GM19372 (cell line): ENCODE data around the gene FAM13B.
"Not testable (repeated sequence)": the region's sequence is repeated elsewhere in the genome, so short reads cannot be mapped to it uniquely, and the experiment has no call there.

Source experiments
- ATAC-seq: cut with Tn5 transposase; IDR thresholded peaks from one replicate; pipeline ENCODE4 v1.9.1; 2021; ENCODE audit warnings: mild to moderate bottlenecking, low read depth, moderate library complexity; ENCODE audit not compliant: unreplicated experiment

The FAM13B gene

GRCh38 chr5:138032572-138033385, at the start of gene FAM13B:
Gene FAM13B, minus strand, starts transcription at chr5:138033079. Its CDS starts 13,968 bp downstream, at chr5:138019111.
- peak; percentile 48 for ATAC-seq

GRCh38 chr5:138082033-138082432, 49.2 kb upstream of the FAM13B start:
- no peak for ATAC-seq

GRCh38 chr5:138078006-138078643, 45.2 kb upstream of the FAM13B start:
- no peak for ATAC-seq

- no peak for ATAC-seq
These were observed 44.3 kb upstream of the FAM13B start for GRCh38 chr5:138077064-138077696.

- ATAC-seq = not testable (repeated sequence)
These were observed 37.1 kb upstream of the FAM13B start for GRCh38 chr5:138070026-138070425.

- ATAC-seq = no peak
These were observed 36.1 kb upstream of the FAM13B start for GRCh38 chr5:138068742-138069600.

GRCh38 chr5:138067945-138068344, 35.1 kb upstream of the FAM13B start:
- ATAC-seq = no peak

GRCh38 chr5:138065102-138065501, 32.2 kb upstream of the FAM13B start:
- ATAC-seq = no peak

GRCh38 chr5:138064526-138064925, 31.6 kb upstream of the FAM13B start:
- no peak for ATAC-seq

GRCh38 chr5:138054847-138055558, 22.1 kb upstream of the FAM13B start:
- no peak for ATAC-seq

GRCh38 chr5:138054206-138054605, 21.3 kb upstream of the FAM13B start:
- ATAC-seq = no peak

- ATAC-seq = no peak
These were observed 20.7 kb upstream of the FAM13B start for GRCh38 chr5:138053554-138053953.

GRCh38 chr5:138052718-138053117, 19.8 kb upstream of the FAM13B start:
- ATAC-seq = not testable (repeated sequence)

- no peak for ATAC-seq
These were observed 18.8 kb upstream of the FAM13B start for GRCh38 chr5:138051441-138052296.

GRCh38 chr5:138045283-138045682, 12.4 kb upstream of the FAM13B start:
- ATAC-seq = not testable (repeated sequence)

GRCh38 chr5:138038826-138039225, 5.9 kb upstream of the FAM13B start:
- ATAC-seq = no peak

- no peak for ATAC-seq
These were observed 5.2 kb upstream of the FAM13B start for GRCh38 chr5:138037907-138038633.

GRCh38 chr5:138037271-138037670, 4.4 kb upstream of the FAM13B start:
- ATAC-seq = no peak
